ENCODE data around the gene PLPP2.
"Not testable (repeated sequence)": the region's sequence is repeated elsewhere in the genome, so short reads cannot be mapped to it uniquely, and the experiment has no call there.

PLPP2 gene

GRCh38 chr19:292951-293350 is 1.7 kb upstream of the PLPP2 start:
- no peak for DNase-seq (ENCODE audit: low read depth)

- no peak for DNase-seq (ENCODE audit: low read depth)
Measured at GRCh38 chr19:292281-292884, 1.2 kb upstream of the PLPP2 start.

GRCh38 chr19:291561-292280 is 518 bp upstream of the PLPP2 start:
- DNase-seq (ENCODE audit: low read depth): no peak

GRCh38 chr19:290372-291005 is 714 bp downstream of the PLPP2 start:
- DNase-seq (ENCODE audit: low read depth): no peak

- DNase-seq (ENCODE audit: low read depth): no peak
Measured at GRCh38 chr19:289651-290371, 1.4 kb downstream of the PLPP2 start.

GRCh38 chr19:288911-289310 is 2.3 kb downstream of the PLPP2 start:
- DNase-seq (ENCODE audit: low read depth): no peak

GRCh38 chr19:287381-287871 is 3.8 kb downstream of the PLPP2 start:
- DNase-seq (ENCODE audit: low read depth): no peak

GRCh38 chr19:283395-283794 is 7.8 kb downstream of the PLPP2 start:
- no peak for DNase-seq (ENCODE audit: low read depth)

- DNase-seq (ENCODE audit: low read depth): no peak
Measured at GRCh38 chr19:282501-282900, 8.7 kb downstream of the PLPP2 start.

- no peak for DNase-seq (ENCODE audit: low read depth)
Measured at GRCh38 chr19:281992-282391, 9.2 kb downstream of the PLPP2 start.

- DNase-seq (ENCODE audit: low read depth): no peak
Measured at GRCh38 chr19:281156-281853, 9.9 kb downstream of the PLPP2 start.

GRCh38 chr19:280541-281009 is 10.6 kb downstream of the PLPP2 start:
- DNase-seq (ENCODE audit: low read depth): no peak

GRCh38 chr19:279656-280055 is 11.5 kb downstream of the PLPP2 start:
- DNase-seq (ENCODE audit: low read depth): no peak

- DNase-seq (ENCODE audit: low read depth): no peak
Measured at GRCh38 chr19:279231-279630, 12.0 kb downstream of the PLPP2 start.

- no peak for DNase-seq (ENCODE audit: low read depth)
Measured at GRCh38 chr19:277581-278165, 13.5 kb downstream of the PLPP2 start.

- DNase-seq (ENCODE audit: low read depth): no peak
Measured at GRCh38 chr19:277131-277530, 14.1 kb downstream of the PLPP2 start.

GRCh38 chr19:275958-276646 is 15.1 kb downstream of the PLPP2 start:
- no peak for DNase-seq (ENCODE audit: low read depth)

GRCh38 chr19:275000-275399 is 16.2 kb downstream of the PLPP2 start:
- no peak for DNase-seq (ENCODE audit: low read depth)

- no peak for DNase-seq (ENCODE audit: low read depth)
Measured at GRCh38 chr19:273393-273792, 17.8 kb downstream of the PLPP2 start.

- no peak for DNase-seq (ENCODE audit: low read depth)
Measured at GRCh38 chr19:271856-272255, 19.3 kb downstream of the PLPP2 start.

GRCh38 chr19:270766-271318 is 20.4 kb downstream of the PLPP2 start:
- DNase-seq (ENCODE audit: low read depth): not testable (repeated sequence)

Measured in stimulated activated CD8-positive, alpha-beta memory T cell treated with anti-CD3 and anti-CD28 coated beads, Interleukin-12 subunit alpha, Interleukin-12 subunit beta, amount 100 ng/mL, for 4 hours (primary cell).